ENCODE measurements around the gene ST6GALNAC4. TPM values are rescaled to one million over a fixed set of nuclear protein-coding genes. Genes with fewer than 3 reads are reported as not detected.

ST6GALNAC4 gene
- total and polyA plus RNA-seq, 9 of the 15 experiments (the other 6 are each of a cell fraction or from before 2014, with no cell fraction given) = 2.6 to 43.1 (median 15.4) TPM

GRCh38 chr9:127931092-127931881, 14.4 kb upstream of the ST6GALNAC4 start (continued):
- TF ChIP-seq ZBTB40 (IDR thresholded peaks at IDR 0.05) (no peak; the same call in 1 of the 2 replicates), ZBTB40 (CRISPR knock-in tag; IDR thresholded peaks at IDR 0.05) (no peak), IFI16 (CRISPR knock-in tag; IDR thresholded peaks at IDR 0.05) (no peak), EWSR1 (IDR thresholded peaks at IDR 0.05; ENCODE audit: borderline replicate concordance, low read depth, partially characterized antibody) (no peak), EHMT2 (IDR thresholded peaks at IDR 0.05) (peak; percentile 45; the same call in 1 of the 2 replicates), KDM5B (IDR thresholded peaks at IDR 0.05; ENCODE audit: insufficient replicate concordance, low read depth, low read length) (no peak), MXI1 (IDR thresholded peaks at IDR 0.05; ENCODE audit: low read depth, low read length) (no peak), MCM7 (IDR thresholded peaks at IDR 0.05) (no peak), ZNF57 (CRISPR knock-in tag; IDR thresholded peaks at IDR 0.05) (no peak), MYBL2 (IDR thresholded peaks at IDR 0.05; ENCODE audit: low read depth) (no peak), MYBL2 (CRISPR knock-in tag; IDR thresholded peaks at IDR 0.05; ENCODE audit: borderline replicate concordance) (no peak), NCOA1 (IDR thresholded peaks at IDR 0.05; ENCODE audit: low read depth) (peak; percentile 61), ZNF384 (IDR thresholded peaks at IDR 0.05; ENCODE audit: low read depth, low read length) (no peak)
- TF ChIP-seq, protein P1, sequence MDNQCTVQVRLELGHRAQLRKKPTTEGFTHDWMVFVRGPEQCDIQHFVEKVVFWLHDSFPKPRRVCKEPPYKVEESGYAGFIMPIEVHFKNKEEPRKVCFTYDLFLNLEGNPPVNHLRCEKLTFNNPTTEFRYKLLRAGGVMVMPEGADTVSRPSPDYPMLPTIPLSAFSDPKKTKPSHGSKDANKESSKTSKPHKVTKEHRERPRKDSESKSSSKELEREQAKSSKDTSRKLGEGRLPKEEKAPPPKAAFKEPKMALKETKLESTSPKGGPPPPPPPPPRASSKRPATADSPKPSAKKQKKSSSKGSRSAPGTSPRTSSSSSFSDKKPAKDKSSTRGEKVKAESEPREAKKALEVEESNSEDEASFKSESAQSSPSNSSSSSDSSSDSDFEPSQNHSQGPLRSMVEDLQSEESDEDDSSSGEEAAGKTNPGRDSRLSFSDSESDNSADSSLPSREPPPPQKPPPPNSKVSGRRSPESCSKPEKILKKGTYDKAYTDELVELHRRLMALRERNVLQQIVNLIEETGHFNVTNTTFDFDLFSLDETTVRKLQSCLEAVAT (IDR thresholded peaks at IDR 0.05) = peak; percentile 32 to 70; a peak in 2 of 4 replicates
- TF ChIP-seq, protein P2, sequence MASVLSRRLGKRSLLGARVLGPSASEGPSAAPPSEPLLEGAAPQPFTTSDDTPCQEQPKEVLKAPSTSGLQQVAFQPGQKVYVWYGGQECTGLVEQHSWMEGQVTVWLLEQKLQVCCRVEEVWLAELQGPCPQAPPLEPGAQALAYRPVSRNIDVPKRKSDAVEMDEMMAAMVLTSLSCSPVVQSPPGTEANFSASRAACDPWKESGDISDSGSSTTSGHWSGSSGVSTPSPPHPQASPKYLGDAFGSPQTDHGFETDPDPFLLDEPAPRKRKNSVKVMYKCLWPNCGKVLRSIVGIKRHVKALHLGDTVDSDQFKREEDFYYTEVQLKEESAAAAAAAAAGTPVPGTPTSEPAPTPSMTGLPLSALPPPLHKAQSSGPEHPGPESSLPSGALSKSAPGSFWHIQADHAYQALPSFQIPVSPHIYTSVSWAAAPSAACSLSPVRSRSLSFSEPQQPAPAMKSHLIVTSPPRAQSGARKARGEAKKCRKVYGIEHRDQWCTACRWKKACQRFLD (CRISPR knock-in tag; IDR thresholded peaks at IDR 0.05) = no peak
